IPS-11a (cell line): ENCODE results near the gene EFNA5.

ENCODE experiments used
- H3K4me3 ChIP-seq: one replicate; pipeline ENCODE4 v1.5.1; 2013; ENCODE audit warnings: low read depth, low read length, control low read depth

Gene EFNA5

DNA sequence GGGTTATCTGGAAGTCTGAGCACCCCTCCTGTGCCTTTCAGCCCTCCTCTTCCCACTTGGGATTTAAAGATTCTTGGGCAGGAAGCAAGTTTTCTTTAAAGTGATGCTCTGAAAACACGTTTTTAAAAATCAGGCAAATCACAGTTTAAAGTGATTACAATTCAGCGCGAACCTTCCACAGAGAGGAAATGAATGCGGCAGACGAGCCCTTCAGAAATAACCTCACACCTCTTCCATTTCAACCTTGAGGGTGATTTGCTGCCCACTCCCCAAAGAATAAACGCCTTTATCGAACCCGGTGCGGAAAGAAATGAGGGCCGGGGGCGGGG lies 2.3 kb upstream of the EFNA5 start:
- H3K4me3 ChIP-seq: peak overlapping the region; percentile 60

DNA sequence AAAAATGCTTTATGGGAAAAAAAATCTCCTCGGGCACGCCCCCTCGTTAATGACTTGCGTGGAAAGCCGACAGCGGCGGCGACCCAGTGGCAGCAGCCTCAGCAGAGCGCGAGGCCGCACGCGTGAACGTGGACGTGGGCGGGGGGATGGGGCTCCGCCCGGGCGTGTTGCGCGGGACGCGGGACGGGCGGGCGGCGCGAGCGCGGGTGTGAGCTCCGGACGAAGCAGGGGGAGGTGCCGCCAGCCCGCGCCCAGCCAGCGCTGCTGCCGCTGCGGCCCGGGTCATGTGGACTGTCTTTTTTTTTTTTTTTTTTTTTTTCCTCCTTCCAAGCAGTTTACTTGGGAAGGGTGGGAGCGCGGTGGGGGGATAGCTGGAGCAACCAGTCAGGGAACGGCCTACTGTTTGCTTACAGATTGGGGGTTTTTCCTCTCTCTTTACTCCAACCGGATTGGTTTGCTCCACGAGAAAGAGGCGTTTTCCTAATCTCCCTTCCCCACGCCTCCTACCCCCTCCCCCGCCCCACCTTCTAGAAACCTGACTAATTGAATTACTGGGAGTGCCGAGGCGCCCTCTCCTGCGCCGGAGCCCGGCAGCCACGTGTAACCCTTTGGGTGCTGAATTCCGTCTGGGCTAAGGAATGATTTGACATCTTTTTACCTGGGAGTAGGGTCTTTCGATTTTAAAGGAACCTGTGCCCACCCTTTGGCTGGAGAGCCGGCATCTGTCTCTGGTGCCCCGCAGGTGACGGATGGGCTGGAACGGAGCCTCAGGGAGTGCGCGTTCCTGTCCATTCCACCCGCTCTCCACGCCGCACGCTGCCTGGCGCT lies 1.7 kb upstream of the EFNA5 start:
- peak overlapping the region; percentile 73 for H3K4me3 ChIP-seq

DNA sequence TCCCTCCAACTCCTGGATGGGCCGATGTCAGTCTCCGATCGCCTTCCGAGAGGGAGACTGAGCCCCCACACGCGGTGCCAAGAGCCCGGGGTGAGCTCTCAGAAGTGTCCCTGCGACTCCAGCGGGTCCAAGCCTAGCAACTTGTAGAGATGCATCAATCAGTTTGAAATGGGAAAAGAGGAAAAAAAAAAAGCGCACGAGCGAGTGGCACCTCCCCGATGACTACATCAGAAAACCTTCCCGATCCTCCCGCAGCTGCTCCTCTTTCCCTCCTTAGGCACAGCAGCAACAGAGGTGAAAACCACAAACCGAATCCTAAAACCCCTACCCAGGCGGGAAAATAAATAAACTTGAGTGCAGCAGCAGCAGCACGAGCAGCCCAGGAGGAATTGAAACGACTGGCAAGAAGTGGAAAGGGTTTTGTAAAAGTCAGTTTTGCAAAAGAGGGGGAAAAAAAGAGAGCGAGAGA lies 1.0 kb upstream of the EFNA5 start:
- peak overlapping the region; percentile 73 for H3K4me3 ChIP-seq

GRCh38 chr5:107670087-107670931 lies 428 bp downstream of the EFNA5 start:
- H3K4me3 ChIP-seq: peak overlapping the region; percentile 73

DNA sequence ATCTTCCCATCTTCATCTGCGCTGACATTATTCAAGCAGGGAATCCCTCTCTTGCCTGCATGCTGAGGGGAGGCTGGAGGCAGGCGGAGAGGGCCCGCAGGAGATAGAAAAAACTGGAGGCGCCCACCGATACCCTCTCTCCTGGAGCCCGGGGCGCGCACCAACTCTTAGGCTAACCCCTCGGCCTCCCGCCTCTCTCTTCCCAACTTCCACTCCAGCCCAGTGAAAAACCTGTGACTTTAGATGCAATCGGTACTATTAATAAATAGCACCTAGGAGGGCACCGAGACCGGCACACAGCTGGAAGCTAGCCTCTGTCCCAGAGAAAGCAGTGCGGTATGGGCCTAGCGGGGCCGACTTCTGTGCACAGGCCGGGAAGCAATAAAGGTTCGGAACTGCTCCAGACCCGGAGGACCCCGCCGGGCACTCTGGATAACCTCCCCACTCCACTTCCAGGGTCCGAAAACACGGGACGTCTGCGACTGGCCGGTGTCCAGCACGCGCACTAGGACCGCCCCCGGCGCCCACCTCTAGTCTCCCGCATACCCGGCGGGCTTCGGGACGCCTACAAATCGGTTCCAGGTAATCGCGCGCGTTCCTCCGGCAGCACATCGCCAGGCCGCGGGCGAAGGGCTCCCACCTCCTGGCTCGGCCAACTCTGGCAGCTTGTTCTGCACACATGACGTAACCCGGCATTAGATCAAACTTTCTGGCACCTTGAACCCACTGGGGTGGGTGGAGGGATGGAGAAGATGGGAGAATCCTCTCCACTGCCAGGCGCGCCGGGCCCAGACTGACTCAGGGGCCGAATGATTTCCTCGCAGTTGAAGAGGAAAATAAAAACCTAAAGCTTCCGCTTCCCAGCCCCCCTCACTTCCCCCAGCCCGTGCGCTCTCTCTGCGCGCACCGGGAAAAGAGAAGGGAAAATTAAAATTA lies 1.4 kb downstream of the EFNA5 start:
- H3K4me3 ChIP-seq: peak overlapping the region; percentile 73

DNA sequence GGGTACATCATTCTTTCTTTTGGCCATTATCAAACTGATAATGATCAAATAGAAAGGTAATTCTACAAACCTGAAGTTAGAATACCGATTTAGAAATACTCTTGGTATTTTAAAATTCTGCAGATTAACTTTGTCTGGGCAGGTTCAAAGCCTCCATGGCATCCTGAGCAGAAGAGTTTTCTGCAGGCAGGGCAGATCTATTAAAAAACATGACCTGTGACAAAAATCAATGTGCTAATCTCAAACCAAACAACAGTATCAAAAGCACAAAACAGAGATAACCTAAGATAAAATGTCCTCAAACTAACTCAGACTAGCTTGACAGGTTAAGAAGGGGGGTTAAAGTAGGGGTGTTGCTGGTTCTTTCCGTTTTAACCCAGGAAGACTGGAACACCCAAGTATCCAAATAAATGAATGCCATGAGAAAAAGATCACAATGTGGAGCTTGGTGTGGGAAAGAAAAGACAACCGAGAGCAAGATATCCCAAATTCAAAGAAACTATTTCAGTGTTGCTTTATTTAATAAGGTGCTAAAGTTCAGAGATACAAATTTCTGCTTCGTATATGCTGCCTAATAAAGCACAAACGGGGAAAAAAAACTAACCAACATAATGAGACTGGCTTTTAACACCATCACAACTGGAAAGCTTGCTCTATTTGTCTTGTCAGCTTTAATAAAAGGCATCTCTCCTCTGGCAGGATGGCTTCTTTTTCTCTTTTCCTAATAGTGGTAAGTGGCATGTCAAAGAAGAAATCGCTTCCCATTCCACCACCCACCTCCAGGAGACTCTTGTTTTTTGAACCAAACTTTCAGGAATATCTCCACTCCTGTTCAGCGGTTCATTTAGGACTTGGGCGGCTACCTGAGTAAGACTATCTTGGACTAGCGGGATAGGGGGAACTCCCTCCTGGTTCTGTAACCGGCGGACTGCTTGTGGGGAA lies 2.3 kb downstream of the EFNA5 start:
- peak overlapping the region; percentile 73 for H3K4me3 ChIP-seq

DNA sequence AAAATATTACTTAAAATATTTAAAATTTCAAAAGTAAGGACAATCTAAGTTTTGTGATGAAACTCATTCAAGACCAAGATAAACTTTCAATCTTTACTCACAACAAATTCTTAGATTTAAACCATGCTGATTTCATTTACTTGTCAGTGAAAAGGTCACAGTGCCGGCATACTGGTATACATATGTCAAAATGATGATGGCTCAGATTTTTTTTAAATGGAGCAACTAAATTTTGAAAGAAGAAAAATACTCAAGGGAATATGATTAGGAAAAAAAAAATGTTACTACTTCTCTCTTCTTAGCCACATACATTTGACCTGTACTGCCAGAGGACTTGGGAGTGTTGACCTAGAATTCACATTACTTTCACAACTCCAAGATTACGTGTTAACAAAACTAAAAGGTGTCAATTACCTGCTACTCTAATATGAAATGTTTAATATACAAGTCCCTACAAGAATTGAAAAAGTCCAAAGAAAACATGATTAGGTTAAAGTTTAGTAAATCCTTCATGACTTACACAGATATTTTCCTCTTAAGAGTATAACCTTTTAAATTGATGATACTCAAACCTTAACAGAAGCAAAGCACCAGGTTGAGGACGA lies 4.6 kb downstream of the EFNA5 start:
- H3K4me3 ChIP-seq: no peak overlapping the region

DNA sequence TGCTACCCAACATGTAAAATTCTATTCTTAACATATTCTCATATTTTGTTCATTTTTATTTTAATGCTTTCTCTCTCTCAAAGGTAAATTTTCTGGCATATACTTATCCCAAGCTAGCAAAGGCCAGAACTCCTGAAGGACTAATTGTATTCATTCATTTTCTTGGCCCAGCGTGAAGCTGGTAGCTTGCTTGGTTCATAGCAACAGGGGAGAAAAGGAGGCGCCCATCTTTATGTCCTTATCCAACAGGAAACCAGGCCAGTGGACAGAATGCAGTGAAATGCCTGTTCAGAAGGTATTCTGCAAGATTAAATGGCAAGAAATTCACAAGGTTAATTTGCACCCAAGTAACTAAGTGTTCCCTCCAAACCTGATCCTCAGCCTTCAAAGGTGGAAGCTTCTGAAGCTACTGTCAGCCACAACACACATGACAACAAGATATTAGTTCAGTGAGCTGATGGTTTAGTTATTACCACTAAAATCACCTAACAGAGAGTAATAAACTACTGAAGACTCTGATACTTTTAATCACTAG lies 5.6 kb downstream of the EFNA5 start:
- no peak overlapping the region for H3K4me3 ChIP-seq

DNA sequence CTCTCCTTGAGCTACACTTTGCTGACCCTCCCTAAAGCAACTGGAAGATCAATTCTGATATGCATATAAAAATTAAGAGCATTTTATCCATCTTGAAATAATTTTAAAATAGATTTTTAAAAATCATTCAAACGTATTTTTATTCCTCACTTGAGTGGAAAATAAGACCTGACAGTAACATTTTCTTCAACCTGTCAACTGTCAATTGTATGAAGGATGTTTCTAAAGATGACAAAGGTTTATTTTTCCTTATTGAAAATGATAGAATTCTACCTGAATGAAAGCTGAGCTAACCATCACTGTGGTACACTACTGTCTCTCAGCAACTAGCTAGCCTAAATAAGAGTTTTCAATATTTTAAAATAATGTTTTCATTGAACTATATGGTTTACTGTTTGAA lies 7.0 kb downstream of the EFNA5 start:
- no peak overlapping the region for H3K4me3 ChIP-seq

DNA sequence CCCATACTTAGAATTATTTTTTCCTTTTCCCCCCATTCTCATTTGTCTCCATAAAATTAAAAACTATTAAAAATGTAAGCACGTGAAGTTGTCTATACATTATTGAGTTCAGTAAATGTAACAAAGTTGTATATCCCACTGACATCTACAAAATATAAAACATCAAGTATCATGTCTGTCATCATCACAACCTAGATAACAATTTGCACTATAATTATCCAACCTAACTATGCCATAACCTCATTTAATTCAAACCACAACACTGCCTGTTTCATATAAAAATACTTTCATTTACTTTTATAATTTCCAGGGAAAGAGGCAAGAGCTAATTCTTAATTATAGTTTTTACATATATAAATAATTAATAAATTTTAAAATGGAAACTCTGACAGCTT lies 9.1 kb downstream of the EFNA5 start:
- H3K4me3 ChIP-seq: no peak overlapping the region

DNA sequence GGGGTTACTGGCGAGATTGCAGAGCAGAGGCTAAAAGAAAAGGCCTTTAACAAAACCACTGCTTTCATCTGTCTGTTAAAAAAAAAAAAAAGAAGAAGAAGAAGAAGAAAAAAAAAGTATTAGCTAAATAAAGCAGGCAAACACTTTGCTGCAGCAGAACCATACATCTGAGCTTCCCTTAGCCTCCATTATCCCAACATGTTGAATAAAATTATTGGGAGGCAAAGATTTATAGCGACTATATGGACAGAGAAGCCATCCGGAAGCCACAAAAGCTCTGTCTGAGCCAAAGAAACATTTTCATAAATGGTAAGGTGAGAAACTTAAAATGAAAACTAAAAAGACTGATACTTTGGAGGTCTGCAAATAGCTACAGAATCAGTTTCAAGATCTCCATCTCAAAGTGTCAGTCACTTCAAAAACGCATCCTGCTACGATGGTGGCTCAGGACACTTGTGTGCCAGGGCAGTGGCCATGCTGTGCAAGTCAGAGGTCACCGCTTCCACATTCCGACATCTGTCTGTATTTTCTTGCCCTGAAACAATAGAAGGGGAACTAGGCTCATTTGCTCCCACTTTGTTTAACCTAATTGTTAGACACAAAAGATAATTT lies 9.6 kb downstream of the EFNA5 start:
- no peak overlapping the region for H3K4me3 ChIP-seq

- no peak overlapping the region for H3K4me3 ChIP-seq
These were observed 12.2 kb downstream of the EFNA5 start for GRCh38 chr5:107658528-107658927.

- H3K4me3 ChIP-seq: no peak overlapping the region
These were observed 14.9 kb downstream of the EFNA5 start for GRCh38 chr5:107655831-107656230.

DNA sequence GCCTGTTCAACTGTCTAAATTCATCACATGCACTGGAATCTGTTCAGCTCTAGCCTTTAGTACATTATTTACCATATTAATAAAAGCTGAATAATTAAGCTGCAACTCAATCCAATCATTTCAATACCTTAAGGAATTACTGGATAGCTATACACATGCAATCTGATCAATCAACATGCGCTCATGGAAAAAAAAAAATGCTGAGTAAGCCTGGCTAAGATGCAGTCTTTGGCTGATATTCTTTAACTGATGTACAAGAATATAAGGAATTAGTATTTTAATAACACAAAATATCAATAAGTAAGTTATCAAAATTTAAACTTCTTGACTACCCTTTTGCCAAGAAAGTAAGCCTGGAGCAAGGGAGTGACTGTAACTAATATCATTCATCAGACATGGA lies 15.9 kb downstream of the EFNA5 start:
- no peak overlapping the region for H3K4me3 ChIP-seq

DNA sequence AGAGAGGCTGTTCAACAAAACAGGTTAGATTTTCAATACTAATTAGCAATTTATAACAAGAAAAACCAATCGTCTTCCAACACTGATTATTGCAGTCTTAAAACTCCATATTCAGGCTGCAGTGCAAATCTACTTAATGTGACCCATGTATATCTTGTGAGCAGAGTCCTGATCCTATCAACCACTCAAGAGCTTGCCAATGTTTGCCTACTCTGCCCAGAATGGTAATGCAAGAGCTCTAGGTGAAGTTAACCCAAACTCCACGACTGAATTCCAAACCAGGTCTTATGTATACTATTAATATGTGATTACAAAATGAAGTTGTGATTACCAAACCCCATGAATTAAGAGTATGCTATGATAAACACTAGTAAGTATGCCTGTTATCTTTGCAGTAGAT lies 17.1 kb downstream of the EFNA5 start:
- no peak overlapping the region for H3K4me3 ChIP-seq

GRCh38 chr5:107652839-107653607 lies 17.7 kb downstream of the EFNA5 start:
- H3K4me3 ChIP-seq: no peak overlapping the region

GRCh38 chr5:107652408-107652807 lies 18.3 kb downstream of the EFNA5 start:
- no peak overlapping the region for H3K4me3 ChIP-seq

GRCh38 chr5:107651325-107651724 lies 19.4 kb downstream of the EFNA5 start:
- H3K4me3 ChIP-seq: no peak overlapping the region
